HepG2 (cell line): ENCODE data around the gene GDPD5. TPM values are rescaled to one million over a fixed set of nuclear protein-coding genes. Genes with fewer than 3 reads are reported as not detected.

Experiments used
- FOXP4 ChIP-seq: sonication (generic); formaldehyde crosslinking; IDR thresholded peaks from 2 replicates; pipeline ENCODE4 v1.4.0; 2020; ENCODE audit warnings: missing genetic modification reagents
- IKZF5 ChIP-seq: IDR thresholded peaks from 2 replicates; pipeline ENCODE4 v1.6.1; 2018; ENCODE audit warnings: missing genetic modification reagents, mild to moderate bottlenecking, missing compliant biosample characterization
- NR0B2 ChIP-seq: sonication (generic); formaldehyde crosslinking; IDR thresholded peaks from 2 replicates; pipeline ENCODE4 v1.4.0; 2020; ENCODE audit warnings: mild to moderate bottlenecking, missing genetic modification reagents
- NRL ChIP-seq: sonication (generic); formaldehyde crosslinking; IDR thresholded peaks from 2 replicates; pipeline ENCODE4 v1.5.0; 2020; ENCODE audit warnings: missing genetic modification reagents, mild to moderate bottlenecking, moderate library complexity, borderline replicate concordance
- RXRA ChIP-seq: sonication (generic); formaldehyde crosslinking; IDR thresholded peaks from 2 replicates; pipeline ENCODE4 v1.5.1; 2020; ENCODE audit warnings: missing genetic modification reagents
- TBX2 ChIP-seq: sonication (generic); formaldehyde crosslinking; IDR thresholded peaks from 2 replicates; pipeline ENCODE4 v1.5.0; 2020; ENCODE audit warnings: missing genetic modification reagents, mild to moderate bottlenecking, borderline replicate concordance
- TCF12 ChIP-seq, 2 experiments: fragments of 450-650 bp in 1 of 2; sonication (generic) in 1 of 2; formaldehyde crosslinking in 1 of 2; IDR thresholded peaks; 2 replicates each; pipeline versions ENCODE4 v1.6.1 to v1.8.0; 2017 to 2022; ENCODE audit warnings: antibody characterized with exemption in 1 of 2, mild to moderate bottlenecking in 1 of 2, missing genetic modification reagents in 1 of 2, moderate library complexity in 1 of 2
- TEAD3 ChIP-seq: optimal IDR thresholded peaks from 2 replicates; pipeline ENCODE3; 2016; ENCODE audit warnings: borderline replicate concordance
- TERF1 ChIP-seq: sonication (generic); formaldehyde crosslinking; IDR thresholded peaks from 2 replicates; pipeline ENCODE4 v1.8.0; 2022; ENCODE audit warnings: mild to moderate bottlenecking, missing genetic modification reagents, moderate library complexity
- THYN1 ChIP-seq: sonication (generic); formaldehyde crosslinking; IDR thresholded peaks from 2 replicates; pipeline ENCODE4 v1.8.1; 2023; ENCODE audit warnings: low read depth, mild to moderate bottlenecking, moderate library complexity, missing genetic modification reagents, borderline replicate concordance
- ZBTB44 ChIP-seq: sonication (generic); formaldehyde crosslinking; IDR thresholded peaks from 2 replicates; pipeline ENCODE4 v1.4.0; 2020; ENCODE audit warnings: missing genetic modification reagents
- ZFP36 ChIP-seq: fragments of 150-350 bp; IDR thresholded peaks from 2 replicates; pipeline ENCODE4 v1.6.1; 2018; ENCODE audit warnings: borderline replicate concordance, low read length, low read depth; ENCODE audit not compliant: partially characterized antibody
- ZGPAT ChIP-seq: IDR thresholded peaks from 2 replicates; pipeline ENCODE4 v1.6.1; 2016; ENCODE audit warnings: mild to moderate bottlenecking
- ZMYM3 ChIP-seq: sonication (generic); formaldehyde crosslinking; IDR thresholded peaks from 2 replicates; pipeline ENCODE4 v1.5.1; 2020; ENCODE audit warnings: mild to moderate bottlenecking, missing genetic modification reagents
- ZNF124 ChIP-seq: sonication (generic); formaldehyde crosslinking; IDR thresholded peaks from 2 replicates; pipeline ENCODE4 v1.4.0; 2020; ENCODE audit warnings: missing genetic modification reagents
- ZNF331 ChIP-seq: sonication (generic); formaldehyde crosslinking; IDR thresholded peaks from 2 replicates; pipeline ENCODE4 v1.4.0; 2020; ENCODE audit warnings: missing genetic modification reagents
- ZNF382 ChIP-seq: sonication (generic); formaldehyde crosslinking; IDR thresholded peaks from 2 replicates; pipeline ENCODE4 v1.5.0; 2020; ENCODE audit warnings: missing genetic modification reagents, mild to moderate bottlenecking, borderline replicate concordance
- ZNF441 ChIP-seq: sonication (generic); formaldehyde crosslinking; IDR thresholded peaks from 2 replicates; pipeline ENCODE4 v1.7.0; 2021; ENCODE audit warnings: missing genetic modification reagents, borderline replicate concordance
- ZNF576 ChIP-seq: sonication (generic); formaldehyde crosslinking; IDR thresholded peaks from 2 replicates; pipeline ENCODE4 v1.4.0; 2020; ENCODE audit warnings: mild to moderate bottlenecking, missing genetic modification reagents
- ZNF605 ChIP-seq: sonication (generic); formaldehyde crosslinking; IDR thresholded peaks from 2 replicates; pipeline ENCODE4 v1.8.0; 2022; ENCODE audit warnings: mild to moderate bottlenecking, missing genetic modification reagents
- ZNF772 ChIP-seq: sonication (generic); formaldehyde crosslinking; IDR thresholded peaks from 2 replicates; pipeline ENCODE4 v1.5.0; 2020; ENCODE audit warnings: mild to moderate bottlenecking, missing genetic modification reagents
- polyA plus RNA-seq, 8 experiments: library from polyadenylated mRNA; depleted of rRNA in 3 of 8; stranded (reverse) in 7 of 8; unstranded in 1 of 8; fragments of >200 nt; fragmentation: Illumina TruSeq in 4 of 8; extraction: Trizol in 4 of 8; gene quantifications; 2 replicates each; pipeline versions ENCODE4 v1.2.1 to v1.2.3, GENCODE V29; 2011 to 2016; ENCODE audit warnings: low read depth in 4 of 8, missing spikeins in 1 of 8, mixed read lengths in 1 of 8; ENCODE audit not compliant: insufficient read depth in 1 of 8
- total RNA-seq, 5 experiments: library from RNA; depleted of rRNA; stranded (reverse); fragments of >200 nt; fragmentation: Illumina TruSeq; extraction: Trizol; gene quantifications; 2 replicates each; pipeline ENCODE4 v1.2.3, GENCODE V29; 2016; ENCODE audit warnings: low read depth in 1 of 5

The GDPD5 gene
- total and polyA plus RNA-seq, 2 of the 13 experiments (the other 11 are each of a cell fraction or from before 2014, with no cell fraction given): 55.0 to 67.5 TPM

- TF ChIP-seq ZNF331 (CRISPR knock-in tag) (0 out of 2 replicates have a peak, but pooled peaks have one; percentile 18), NR0B2 (CRISPR knock-in tag) (no peak), ZNF124 (CRISPR knock-in tag) (peak; percentile 68; the same call in 1 of the 2 replicates), TCF12 (IDR thresholded peaks at IDR 0.05) (no peak), TCF12 (CRISPR knock-in tag; IDR thresholded peaks at IDR 0.05) (no peak), ZFP36 (no peak), TEAD3 (peak; percentile 54), THYN1 (CRISPR knock-in tag) (no peak), ZNF576 (CRISPR knock-in tag) (no peak), TBX2 (CRISPR knock-in tag) (peak; percentile 61; the same call in 1 of the 2 replicates), ZBTB44 (CRISPR knock-in tag) (no peak), ZMYM3 (CRISPR knock-in tag) (no peak), NRL (CRISPR knock-in tag) (0 out of 2 replicates have a peak, but pooled peaks have one; percentile 31), ZNF382 (CRISPR knock-in tag) (no peak), FOXP4 (CRISPR knock-in tag) (peak; percentile 31; the same call in 1 of the 2 replicates), ZNF441 (CRISPR knock-in tag) (no peak), ZNF772 (0 out of 2 replicates have a peak, but pooled peaks have one; percentile 59), RXRA (no peak), TERF1 (CRISPR knock-in tag) (no peak), IKZF5 (CRISPR knock-in tag) (no peak), ZNF605 (CRISPR knock-in tag) (0 out of 2 replicates have a peak, but pooled peaks have one; percentile 31), ZGPAT (no peak)
These were observed 42.7 kb downstream of the GDPD5 start (continued) for GRCh38 chr11:75482931-75483469.
